ENCODE measurements around the gene PTCD1. TPM values are rescaled to one million over a fixed set of nuclear protein-coding genes. Genes with fewer than 3 reads are reported as not detected.

The PTCD1 gene
- total RNA-seq, 1 donor from 2014 or later = 3.8 TPM

DNA sequence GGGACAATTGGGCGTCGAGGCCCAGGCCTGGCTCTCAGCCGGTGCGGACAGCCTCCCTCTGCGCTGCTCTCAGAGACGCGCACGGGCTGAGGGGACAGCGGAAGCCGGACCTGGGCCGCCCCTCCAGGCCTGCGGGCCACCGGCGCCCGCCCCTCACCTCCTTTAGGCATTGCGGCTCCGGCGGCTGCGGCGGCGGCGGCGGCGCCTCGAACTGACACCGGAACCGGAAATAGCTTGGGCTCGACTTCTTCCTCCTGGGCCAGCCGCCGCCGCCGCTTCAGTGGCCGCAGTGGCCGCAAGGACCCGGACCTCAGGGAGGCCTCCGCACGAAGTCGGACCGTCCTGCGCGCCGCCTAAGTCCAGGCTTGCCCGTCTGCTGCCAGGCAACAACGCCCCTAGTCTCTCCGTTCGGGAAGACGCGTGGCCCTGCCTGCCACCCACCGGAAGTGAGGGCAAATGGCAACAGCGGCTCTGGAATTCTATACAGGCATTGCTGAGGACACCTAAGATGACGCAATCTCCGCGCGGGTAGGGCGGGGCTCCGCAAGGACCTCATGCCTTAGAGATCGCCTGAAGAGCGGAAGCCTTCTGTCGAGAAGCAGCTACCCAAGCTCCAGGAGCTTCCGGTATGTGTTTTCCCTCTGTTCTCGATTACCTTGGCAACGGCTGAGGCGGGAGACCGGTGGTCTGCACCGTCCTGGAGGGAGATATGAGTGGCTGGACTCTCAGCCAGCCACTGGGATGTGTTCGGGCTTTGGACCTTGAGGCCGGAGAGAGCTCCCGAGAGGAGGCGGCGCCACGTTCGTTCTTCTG lies 30.0 kb downstream of the PTCD1 start, which contains the start of the genes BUD31 and PDAP1:
Gene BUD31, plus strand, starts transcription at position 591 of the 813 bp plus-strand sequence. CDS start 2,124 bp downstream, outside the sequence.
Gene PDAP1, minus strand, starts transcription at position 219 of the 813 bp plus-strand sequence. Its CDS starts 49 bp downstream, at position 170.
- peak; percentile 99 for DNase-seq

DNA sequence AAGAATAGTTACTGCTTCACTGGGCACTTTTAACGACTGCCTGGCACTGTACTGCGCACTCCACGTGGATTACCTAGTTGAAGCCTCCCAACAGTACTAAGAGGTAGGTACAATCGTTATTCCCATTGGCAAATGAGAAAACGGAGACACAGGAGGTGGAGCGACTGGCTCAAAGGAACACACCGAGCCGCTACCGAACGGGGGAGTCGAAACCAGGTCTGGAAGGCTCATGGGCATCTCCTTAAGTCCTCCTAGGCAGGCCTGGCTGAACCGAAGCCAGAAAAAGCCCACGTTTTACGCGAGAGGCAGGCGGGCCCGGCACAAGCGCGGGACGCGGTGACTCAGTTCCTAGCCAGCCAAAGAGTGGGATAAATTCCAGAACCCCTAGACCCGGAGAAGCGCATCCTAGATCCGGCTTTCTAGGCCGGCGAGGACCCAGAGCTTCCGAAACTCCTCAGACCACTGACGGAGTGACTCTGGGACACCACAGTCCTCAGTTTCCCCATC lies 30.7 kb downstream of the PTCD1 start:
- no peak for DNase-seq

DNA sequence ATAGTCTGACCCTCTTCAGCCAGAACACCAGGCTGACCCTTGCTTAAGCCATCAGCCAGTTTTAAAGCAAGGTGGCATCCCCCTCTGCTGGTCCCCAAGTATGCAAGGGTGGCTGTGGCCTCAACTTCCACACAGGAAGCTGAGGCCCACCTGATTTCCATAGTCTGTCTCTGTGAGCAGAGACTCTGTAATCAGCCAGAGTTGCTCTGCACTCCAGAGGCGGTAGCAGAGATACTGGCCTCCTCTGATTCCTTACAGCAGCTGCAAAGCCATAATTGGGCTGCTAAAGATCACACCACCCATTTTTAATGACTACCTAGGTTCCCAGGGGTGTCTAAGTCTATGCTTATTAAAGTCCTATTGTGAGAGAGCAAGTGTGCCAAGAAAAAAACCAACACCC lies 32.0 kb downstream of the PTCD1 start:
- no peak for DNase-seq

DNA sequence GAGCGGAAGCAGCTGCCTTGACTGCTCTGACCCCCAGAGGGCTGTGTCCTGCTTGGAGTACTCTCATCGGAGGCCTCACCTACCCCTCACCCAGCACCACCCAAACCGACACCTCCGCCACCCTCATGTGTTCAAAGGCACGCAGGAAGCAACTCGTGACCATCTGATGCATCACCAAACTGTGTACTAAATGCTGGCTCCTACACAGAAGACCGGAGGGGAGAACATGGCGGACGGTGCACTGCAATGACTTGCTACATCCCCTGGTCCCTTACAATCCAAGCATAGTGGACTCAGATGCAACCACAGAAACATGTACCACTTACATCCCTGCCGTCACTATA lies 33.6 kb downstream of the PTCD1 start:
- no peak for DNase-seq

DNA sequence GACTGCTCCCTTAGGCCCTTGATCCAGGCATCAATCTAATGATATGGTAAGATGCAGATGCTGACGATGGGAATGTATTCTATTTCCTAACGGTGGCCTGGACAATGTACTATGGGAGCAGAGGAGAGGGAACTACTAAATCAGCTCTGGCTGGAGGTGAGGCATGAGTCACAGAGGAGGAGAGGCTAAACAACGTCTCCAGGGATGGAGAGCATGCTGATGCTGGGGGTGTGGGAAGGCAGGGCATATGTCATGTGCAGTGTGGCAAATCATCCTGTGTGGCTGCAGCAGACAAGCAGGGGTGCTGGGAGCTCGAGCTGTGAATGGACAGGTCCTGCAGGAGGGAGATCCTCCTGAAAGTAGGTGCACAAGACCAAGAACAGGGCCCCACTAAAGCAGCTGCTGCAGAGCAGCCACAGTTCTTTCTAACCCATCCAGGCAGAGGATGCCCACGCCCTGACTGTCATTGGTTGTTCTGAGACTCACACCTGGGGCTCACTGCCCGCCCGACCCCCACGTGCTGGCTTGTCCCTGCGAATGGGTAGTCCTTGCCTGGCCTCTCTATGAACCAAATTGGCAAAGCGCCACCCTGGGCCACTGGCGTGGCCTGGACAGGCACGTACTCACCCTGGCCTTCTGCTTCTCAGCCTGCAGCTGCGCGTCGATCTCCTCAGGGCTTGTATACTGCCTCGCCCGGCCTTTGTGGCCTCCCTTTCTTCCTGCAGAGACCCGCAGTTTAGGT lies 34.2 kb downstream of the PTCD1 start:
- no peak for DNase-seq

DNA sequence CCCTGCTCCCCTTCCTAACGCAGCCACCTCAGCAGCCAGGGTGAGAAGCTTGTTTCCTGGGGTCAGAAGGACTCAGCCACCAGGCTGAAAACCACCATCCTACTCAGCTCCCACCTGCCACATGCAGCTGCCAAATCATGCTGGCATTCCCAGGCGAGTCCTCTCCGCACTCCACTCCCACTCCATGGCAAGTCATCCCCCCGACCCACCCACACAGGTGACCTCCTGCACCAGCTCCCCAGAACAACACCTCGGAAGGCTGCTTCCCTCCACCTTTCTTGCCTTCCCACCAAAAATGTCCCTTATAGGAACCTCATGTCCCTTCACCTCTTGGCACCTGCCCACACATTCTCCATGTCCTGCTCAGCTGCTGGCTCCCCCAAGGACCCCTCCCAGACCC lies 34.8 kb downstream of the PTCD1 start:
- no peak for DNase-seq

DNA sequence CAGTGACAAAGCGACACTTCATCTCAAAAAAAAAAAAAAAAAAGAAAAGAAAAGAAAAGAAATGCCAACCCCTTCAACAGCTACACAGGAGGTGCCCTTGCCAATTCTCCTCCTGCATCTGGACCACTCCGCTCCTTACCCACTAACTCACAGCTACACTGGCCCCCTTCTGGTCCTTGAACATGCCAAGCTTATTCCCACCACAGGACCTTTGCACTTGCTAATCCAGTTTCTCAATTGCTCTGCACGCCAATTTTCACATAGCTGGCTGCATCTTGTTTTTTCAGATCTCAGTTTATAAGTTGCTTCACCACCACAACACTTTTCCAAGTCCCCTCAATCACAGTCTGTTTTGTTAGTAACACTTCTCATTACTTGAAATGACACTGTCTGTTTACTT lies 35.7 kb downstream of the PTCD1 start:
- no peak for DNase-seq

DNA sequence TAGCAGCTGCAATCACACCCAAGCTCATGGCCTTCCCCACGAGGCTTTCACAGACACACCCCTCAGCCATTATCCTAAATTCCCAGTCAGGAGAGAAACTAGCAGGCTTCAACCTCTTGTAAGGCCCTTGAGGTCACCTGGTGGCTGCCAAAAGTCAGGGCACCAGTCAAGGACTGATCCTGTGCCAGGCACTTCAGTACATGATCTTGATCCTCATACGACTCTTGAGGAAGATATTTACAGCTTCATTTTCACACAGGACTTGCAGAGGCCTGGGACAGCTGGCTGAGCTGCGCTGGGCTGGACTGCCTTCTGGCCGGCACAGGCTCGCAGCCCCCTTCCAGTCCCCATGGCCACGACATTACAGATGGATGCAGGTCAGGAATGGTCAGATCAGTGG lies 39.0 kb downstream of the PTCD1 start:
- DNase-seq = no peak

DNA sequence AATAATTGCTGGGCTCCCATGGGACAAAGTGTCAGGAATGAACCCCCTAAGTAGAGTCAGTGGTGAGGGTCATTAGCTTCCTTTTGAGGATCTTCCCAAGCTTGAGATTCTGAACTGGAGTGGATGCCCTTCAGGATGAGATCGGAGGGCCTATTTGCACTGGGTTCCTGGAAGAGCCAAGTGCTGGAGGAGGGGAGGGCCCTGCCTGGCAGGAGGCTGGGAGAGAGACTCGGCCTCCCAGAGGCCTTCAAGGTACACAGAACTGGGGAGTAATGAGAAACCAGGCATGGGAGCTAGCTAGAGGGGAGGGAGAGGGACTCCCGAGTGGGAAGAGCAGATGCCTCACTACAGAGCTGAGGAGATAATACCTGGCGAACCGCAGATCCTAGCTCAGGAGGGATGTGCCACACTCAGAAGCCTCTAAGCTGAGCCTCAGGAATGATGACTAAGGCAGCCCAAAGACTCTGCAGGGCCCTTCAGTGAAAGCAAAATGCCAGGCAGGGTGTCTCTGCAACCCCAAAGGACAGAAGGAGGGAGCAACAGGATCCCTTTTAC lies 39.6 kb downstream of the PTCD1 start:
- no peak for DNase-seq

DNA sequence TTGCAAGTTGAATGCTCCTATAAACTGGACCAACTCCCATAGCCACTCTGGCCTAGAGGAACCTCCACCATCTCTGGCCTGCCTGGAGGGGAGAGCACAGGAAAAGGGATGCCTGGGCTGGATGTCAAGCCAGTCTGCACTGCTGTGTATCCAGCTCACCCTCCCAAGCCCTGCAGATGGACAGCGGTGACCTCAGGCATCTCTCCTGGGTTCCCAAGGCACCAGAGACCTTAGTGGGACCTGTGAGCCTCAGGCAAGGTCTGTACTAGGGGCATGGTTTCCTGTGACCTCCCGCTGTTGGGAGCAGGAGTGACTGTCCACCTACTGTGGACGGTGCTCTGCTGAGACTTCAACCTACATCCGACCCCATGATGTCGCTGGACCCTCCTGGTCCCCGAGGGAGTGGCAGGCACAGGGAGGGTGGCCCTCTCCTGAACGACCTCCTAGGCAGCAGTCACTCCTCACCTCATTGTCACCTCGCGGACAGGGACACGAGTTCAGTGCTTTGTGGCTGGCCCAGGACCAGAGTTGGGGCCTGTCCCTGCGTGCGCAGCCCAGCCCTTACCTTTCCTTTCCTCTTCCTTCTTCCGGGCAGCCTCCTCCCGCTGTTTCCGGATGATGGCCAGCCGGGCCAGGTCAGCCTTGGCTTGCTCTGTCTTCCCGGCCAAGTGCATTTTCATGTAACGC lies 41.2 kb downstream of the PTCD1 start:
- DNase-seq = no peak

DNA sequence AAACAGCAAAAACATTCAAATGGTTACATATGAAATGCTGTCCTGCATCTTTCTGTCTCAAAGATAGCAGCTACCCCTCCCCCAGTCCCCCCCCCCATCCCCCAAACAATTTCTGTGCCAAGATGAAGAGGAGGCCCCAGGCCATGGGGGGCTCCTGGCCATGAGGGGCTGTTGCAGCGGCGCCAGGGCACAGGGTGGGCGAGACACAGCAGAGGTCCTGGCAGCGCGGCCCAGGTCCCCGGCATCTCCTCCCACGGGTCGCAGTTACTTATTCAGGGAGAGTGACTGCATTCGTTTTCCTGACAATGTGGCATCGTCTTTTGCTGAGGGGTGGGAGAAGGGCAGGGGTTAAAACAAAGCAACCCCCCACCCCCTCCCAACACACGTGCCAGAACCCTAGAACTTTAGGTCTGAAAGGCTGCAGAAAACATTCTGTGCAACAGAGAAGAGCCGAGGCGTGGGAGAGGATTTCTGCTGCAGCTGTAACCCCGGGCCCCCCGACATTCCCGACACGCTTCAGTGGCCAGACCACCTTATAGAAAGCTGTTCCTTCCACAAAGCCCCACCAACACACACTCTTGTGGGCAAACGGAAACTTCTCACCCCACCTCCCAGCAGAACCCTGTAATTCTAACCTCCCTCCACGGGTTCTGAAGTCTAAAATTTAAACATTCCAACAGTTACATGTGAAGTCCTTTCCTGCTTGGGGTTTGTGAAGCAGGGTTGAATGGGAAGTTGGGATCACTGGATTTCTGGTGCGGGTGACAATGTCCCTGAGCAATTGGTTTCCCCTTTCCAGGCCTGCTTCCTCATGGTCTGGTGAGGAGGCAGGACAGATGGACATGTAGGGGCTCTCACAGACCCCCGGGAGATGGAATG lies 41.9 kb downstream of the PTCD1 start:
- no peak for DNase-seq

DNA sequence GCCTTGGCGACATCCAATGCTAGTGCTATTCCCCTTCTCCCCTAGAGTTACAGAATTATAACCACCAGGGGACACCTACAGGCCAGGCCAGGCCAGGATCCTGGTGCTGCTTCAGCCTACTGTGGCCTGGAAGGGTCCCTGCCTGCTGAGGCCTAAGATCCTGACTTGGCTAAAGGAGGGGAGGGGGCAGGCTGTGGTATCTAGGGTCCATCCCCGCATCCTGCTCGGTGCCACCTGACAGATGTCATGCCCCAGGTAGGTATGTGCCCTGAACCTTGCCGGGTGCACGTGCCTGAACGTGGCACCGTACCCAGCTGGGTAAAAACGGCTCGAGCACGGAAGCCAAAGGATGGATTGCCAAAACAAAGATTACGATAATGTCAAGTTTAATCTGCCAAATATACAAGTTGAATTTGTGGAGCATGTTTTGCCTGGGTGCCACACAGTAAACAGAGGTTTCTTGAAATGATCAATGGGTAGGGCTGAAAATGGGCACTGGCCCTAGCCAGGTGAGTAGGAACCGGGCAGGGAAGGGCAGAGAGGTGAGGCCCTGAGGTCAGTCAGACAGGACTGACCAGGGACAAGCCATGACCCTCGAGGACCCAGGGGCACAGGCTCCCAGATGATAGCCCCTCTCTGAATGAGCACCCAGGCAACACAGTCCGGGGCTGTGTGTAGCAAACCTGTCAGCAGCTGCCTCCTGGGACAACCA lies 42.8 kb downstream of the PTCD1 start:
- no peak for DNase-seq

DNA sequence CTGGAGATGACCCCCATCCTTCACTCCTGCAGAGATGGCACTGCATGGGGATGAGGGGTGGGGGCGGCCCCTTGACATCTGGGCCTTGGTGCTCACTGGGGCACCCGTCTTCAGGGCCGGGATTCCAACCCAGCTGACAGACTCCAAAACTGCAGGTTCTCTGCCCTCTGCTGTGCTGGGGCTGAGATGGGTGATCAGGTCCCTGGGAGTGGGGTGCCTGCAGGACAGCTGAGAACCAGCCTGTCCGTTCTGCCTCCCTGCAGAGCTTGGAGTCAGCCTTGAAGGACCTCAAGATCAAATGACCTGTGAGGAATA lies 44.5 kb downstream of the PTCD1 start:
- no peak for DNase-seq

DNA sequence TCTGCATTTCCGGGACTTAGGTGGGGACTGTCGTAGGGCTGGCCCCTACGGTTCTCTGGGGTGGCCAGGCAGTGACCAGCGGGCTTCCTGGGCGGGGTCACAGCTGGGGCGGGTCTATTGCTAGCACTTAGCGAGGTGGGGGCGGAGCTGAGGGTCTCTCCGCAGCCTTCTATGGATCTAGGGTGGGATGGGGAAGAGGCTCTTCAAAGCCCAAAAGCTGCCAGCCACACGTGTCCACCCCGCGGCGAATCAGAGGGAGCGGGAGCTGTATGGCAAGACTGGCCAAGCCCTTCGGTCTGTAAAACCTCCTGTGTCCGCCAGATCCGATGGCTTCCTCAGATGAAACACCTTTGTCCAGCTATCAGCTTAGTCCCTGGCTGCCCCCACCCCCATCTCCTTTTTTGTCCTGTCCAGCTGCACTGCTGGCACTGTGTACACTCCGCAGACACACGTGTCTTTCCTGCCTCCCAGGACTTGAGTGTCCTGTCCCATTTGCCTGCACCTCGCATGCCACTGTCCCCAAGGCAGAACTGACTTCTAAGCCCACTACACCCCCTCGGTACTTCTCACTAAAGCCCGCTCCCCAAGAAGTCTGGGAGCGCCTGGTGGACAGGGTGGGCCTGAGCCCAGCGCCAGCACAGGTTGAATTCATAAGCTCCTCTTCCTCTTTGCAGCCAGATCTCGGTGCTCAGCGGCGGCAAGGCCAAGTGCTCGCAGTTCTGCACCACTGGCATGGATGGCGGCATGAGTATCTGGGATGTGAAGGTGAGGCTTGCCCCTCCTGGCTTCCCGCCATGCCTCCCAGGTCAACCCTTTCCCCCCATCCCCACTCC lies 45.0 kb downstream of the PTCD1 start:
- DNase-seq = no peak

DNA sequence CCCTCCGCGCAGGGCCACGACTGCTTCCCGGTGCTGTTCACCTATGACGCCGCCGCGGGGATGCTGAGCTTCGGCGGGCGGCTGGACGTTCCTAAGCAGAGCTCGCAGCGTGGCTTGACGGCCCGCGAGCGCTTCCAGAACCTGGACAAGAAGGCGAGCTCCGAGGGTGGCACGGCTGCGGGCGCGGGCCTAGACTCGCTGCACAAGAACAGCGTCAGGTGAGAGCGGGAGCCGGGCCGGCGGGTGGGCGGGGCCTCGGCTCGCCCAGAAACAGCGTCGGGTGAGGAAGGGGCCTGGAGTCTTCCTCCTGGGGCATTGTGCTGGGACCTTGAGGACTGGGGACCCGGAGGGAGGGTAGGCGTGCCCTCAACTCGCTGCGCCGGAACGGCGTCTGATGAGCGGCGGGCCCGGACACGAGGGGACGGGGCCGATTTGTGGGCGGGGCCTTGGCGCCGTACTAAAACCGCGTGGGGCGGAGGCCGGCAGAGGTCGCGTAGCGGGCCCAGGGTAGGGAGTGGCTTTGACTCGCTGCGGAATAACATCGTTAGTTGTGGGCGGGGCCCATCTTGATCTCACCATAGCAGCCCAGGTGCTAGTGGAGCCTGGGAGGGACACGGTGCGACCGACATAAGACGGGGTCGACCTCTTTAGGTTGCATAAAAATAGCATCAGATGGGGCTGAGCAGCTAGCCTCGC lies 45.8 kb downstream of the PTCD1 start:
- DNase-seq = no peak

DNA sequence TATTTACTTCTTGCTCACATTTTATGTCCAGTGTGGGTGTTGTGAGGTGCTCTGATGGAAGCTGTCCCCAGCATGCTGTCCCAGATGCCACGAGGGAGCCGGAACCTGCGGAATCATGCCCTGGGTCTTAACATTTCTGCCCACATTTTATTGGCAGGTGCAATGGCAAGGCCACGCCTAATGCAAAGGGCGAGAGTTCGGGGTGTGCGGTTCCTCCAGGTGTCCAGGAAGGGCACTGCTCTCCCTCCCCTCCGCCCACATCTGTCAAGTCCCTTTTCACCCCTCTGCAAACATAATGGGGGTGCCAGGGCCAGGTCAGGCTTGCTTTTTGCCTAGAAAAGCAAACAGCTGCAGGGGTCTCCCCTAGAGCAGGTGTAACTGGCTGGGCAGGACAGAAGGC lies 46.6 kb downstream of the PTCD1 start:
- DNase-seq = no peak

DNA sequence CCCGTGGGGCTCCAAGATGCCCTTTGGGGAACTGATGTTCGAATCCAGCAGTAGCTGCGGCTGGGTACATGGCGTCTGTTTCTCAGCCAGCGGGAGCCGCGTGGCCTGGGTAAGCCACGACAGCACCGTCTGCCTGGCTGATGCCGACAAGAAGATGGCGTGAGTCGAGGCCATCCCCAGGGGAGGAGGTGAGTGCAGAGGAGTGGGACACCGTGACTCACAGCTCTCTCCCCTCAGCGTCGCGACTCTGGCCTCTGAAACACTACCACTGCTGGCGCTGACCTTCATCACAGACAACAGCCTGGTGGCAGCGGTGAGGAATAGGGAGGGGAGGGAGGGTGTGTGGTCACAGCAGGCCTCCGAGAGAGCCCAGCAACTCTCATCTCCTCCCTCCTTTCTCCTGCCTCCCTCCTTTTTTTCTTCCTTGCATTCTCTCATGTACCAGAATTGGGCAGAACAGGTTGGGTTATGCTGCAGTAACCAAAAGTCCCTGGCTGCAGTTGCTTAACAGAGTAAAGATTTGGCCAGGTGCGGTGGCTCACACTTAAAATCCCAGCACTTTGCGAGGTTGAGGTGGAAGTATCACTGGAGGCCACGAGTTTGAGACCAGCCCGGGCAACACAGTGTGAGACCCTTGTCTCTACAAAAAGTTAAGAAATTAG lies 47.5 kb downstream of the PTCD1 start:
- no peak for DNase-seq

DNA sequence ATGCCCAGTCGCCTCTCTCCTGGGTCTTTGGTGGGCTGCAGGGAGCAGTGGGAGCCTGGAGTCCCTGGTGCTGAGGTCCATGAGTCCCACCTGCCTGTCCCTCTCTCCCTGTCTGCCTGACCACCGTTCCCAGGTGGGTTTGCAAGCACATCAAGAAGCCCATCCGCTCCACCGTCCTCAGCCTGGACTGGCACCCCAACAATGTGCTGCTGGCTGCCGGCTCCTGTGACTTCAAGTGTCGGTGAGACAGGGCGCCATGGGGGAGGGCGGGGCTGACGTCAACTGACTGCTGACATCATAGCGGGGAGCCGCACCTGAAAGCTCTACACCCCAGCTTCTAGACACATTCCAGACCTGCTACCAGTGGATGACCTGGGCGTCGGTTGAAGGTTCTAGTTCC lies 48.8 kb downstream of the PTCD1 start:
- DNase-seq = no peak

DNA sequence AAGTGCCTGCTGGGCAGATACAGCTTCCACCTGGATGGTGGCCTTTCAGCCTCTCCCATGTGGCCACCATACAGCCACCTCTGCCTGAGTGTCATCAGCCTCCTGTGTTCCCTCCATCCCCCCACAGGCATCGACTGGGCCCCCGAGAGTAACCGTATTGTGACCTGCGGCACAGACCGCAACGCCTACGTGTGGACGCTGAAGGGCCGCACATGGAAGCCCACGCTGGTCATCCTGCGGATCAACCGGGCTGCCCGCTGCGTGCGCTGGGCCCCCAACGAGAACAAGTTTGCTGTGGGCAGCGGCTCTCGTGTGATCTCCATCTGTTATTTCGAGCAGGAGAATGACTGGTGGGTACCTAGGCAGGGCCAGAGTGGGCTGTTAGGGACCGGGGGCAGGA lies 50.7 kb downstream of the PTCD1 start:
- DNase-seq = no peak

Data from skin of body (tissue), 2 donors.